H1 (cell line): Measurements from ENCODE around the gene PYGB. TPM values are rescaled to one million over a fixed set of nuclear protein-coding genes. Genes with fewer than 3 reads are reported as not detected.

ENCODE experiments used
- NANOG ChIP-seq: IDR thresholded peaks from 2 replicates; pipeline ENCODE4 v1.6.1; 2011; ENCODE audit warnings: low read length, low read depth, mild to moderate bottlenecking, inconsistent platforms; ENCODE audit not compliant: insufficient read depth, poor library complexity, severe bottlenecking
- polyA plus RNA-seq, 7 experiments: library from polyadenylated mRNA; depleted of rRNA in 3 of 7; stranded (reverse) in 5 of 7; unstranded in 2 of 7; fragments of >200 nt in 5 of 7; fragments of 200-250 nt in 2 of 7; gene quantifications; 1 replicate in 5 of 7; 2 replicates in 1 of 7; 4 replicates in 1 of 7; pipeline versions ENCODE4 v1.2.1 to v1.2.3, GENCODE V29; 2011 to 2013; ENCODE audit warnings: missing spikeins in 2 of 7, mixed read lengths in 2 of 7
- total RNA-seq: library from RNA; stranded (reverse); fragmentation: NEBNext Ultra II Directional; extraction: Animal tissue kit (Norgen Biotek cat#: 25700); gene quantifications from 2 replicates; pipeline ENCODE4 v1.2.1, GENCODE V29; 2021

Gene PYGB
- total and polyA plus RNA-seq, 2 of the 8 experiments (the other 6 are each of a cell fraction or from before 2014, with no cell fraction given), result 26.6 to 56.0 TPM

- no peak for TF ChIP-seq NANOG
Measured at GRCh38 chr20:25198663-25199383, 49.1 kb upstream of the PYGB start (continued).
